NT2/D1 (cell line): ENCODE measurements around the gene KREMEN1.

ENCODE experiments used
- DNase-seq: peaks from one replicate; pipeline ENCODE4 v3.0.0-alpha.2; 2011; ENCODE audit warnings: low read depth, low spot score
- H3K27me3 ChIP-seq: 2 replicates; pipeline ENCODE4 v1.6.0; 2011; ENCODE audit warnings: mild to moderate bottlenecking; ENCODE audit not compliant: insufficient read length, insufficient read depth
- H3K36me3 ChIP-seq: 2 replicates; pipeline ENCODE4 v1.6.1; 2011; ENCODE audit warnings: mild to moderate bottlenecking, low read length, mixed read lengths; ENCODE audit not compliant: insufficient read depth, insufficient read length
- H3K4me1 ChIP-seq: 2 replicates; pipeline ENCODE4 v1.5.1; 2011; ENCODE audit not compliant: insufficient read depth, insufficient read length
- H3K4me3 ChIP-seq: 2 replicates; pipeline ENCODE4 v1.5.1; 2011; ENCODE audit warnings: low read depth; ENCODE audit not compliant: insufficient read length
- H3K9ac ChIP-seq: 2 replicates; pipeline ENCODE4 v1.6.0; 2011; ENCODE audit warnings: low read depth; ENCODE audit not compliant: insufficient read length
- H3K9me3 ChIP-seq: 2 replicates; pipeline ENCODE4 v1.5.1; 2011; ENCODE audit warnings: mild to moderate bottlenecking, low read length; ENCODE audit not compliant: insufficient read depth
- SUZ12 ChIP-seq: IDR thresholded peaks from 2 replicates; pipeline ENCODE4 v1.6.1; 2011; ENCODE audit not compliant: insufficient read length, insufficient read depth; ENCODE audit errors: extremely low read depth
- YY1 ChIP-seq: IDR thresholded peaks from 2 replicates; pipeline ENCODE4 v1.6.1; 2011; ENCODE audit not compliant: insufficient read length, insufficient read depth
- ZNF274 ChIP-seq: IDR thresholded peaks from 2 replicates; pipeline ENCODE4 v1.6.1; 2011; ENCODE audit warnings: mild to moderate bottlenecking, low read depth, low read length

KREMEN1 gene

GRCh38 chr22:29206372-29207242 lies 133.8 kb downstream of the KREMEN1 start:
- H3K9ac ChIP-seq = peak overlapping the region; percentile 74
- peak overlapping the region; percentile 65 for H3K4me3 ChIP-seq
- TF ChIP-seq ZNF274 (no peak), YY1 (no peak), SUZ12 (no peak)
- H3K9me3 ChIP-seq = no peaks in the 10 kb centered on the region
- peaks cover 24% of the 10 kb centered on the region for H3K4me1 ChIP-seq
- no peaks in the 10 kb centered on the region for H3K36me3 ChIP-seq
- peaks cover 3% of the 10 kb centered on the region for H3K27me3 ChIP-seq
- no peak for DNase-seq

DNA sequence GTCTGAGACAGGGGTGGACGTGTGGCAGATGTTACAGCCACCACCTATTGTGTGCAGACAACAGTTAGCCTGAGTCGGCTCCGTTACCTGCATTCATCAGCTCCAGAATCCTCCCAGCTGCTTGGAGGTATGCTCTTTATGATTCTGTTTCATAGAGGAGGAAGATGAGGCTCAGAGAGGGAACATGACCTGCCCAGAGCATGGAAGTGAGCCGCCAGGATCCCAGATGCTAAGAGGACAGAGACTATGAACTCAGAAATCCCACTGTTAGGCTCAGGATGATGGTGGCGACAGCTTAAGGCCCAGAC lies 134.4 kb downstream of the KREMEN1 start:
- TF ChIP-seq ZNF274 (no peak), YY1 (no peak)
- Histone ChIP-seq H3K36me3 (no peaks in the 10 kb centered on the region), H3K4me3 (no peak overlapping the region), H3K9ac (no peak overlapping the region), H3K9me3 (no peaks in the 10 kb centered on the region), H3K27me3 (peaks cover 3% of the 10 kb centered on the region), H3K4me1 (peaks cover 24% of the 10 kb centered on the region)
- no peak for DNase-seq

GRCh38 chr22:29207562-29208501 lies 135.0 kb downstream of the KREMEN1 start:
- no peaks in the 10 kb centered on the region for H3K36me3 ChIP-seq
- H3K9me3 ChIP-seq = no peaks in the 10 kb centered on the region
- peaks cover 24% of the 10 kb centered on the region for H3K4me1 ChIP-seq
- DNase-seq = no peak
- peaks cover 3% of the 10 kb centered on the region for H3K27me3 ChIP-seq
- no peak overlapping the region for H3K9ac ChIP-seq
- H3K4me3 ChIP-seq = no peak overlapping the region
- no peak for TF ChIP-seq YY1
- no peak for TF ChIP-seq ZNF274
- no peak for TF ChIP-seq SUZ12

GRCh38 chr22:29208502-29208862 lies 135.6 kb downstream of the KREMEN1 start:
- Histone ChIP-seq H3K9me3 (no peaks in the 10 kb centered on the region), H3K4me3 (no peak overlapping the region), H3K4me1 (peaks cover 24% of the 10 kb centered on the region), H3K9ac (no peak overlapping the region), H3K27me3 (peaks cover 3% of the 10 kb centered on the region), H3K36me3 (no peaks in the 10 kb centered on the region)
- no peak for DNase-seq
- TF ChIP-seq YY1 = no peak
- TF ChIP-seq ZNF274 = no peak
- TF ChIP-seq SUZ12 = no peak

DNA sequence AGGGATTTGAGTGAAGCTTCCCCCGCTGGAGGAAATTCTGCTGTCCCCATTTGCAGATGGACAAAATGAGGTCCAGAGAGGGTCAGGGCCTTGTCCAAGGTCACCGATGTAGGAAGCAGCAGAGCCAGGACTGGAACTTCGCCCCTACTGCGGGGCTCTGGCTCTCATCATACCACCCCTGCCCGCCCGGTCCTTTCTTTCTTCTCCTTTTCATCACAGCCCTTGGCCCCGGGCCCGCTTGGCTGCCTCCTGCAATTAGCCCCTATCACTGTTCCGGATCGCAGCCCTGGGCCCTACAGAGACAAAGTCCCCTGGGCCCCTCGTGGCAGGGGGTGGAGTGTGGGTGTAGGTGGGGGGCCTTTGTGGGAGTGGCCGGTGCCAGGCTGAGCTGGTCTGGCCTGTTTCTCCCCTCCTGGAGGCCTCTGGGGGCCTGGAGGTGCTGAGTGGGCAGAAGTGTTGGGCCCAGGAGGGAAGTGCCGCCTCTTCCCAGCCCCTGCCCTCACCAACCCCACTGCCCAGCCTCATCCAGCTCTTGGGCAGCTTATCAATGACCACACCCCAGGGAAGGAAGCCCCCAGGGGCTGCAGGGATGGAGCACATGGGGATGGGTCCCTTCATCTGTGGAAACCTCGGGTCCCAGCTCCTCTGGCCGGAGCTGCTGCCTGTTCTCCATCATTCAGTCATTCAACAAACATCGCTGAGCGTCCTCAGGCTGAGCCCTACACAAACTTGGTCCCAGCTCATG lies 136.2 kb downstream of the KREMEN1 start:
- H3K9ac ChIP-seq = no peak overlapping the region
- H3K4me1 ChIP-seq = peaks cover 24% of the 10 kb centered on the region
- no peaks in the 10 kb centered on the region for H3K9me3 ChIP-seq
- H3K27me3 ChIP-seq = peaks cover 3% of the 10 kb centered on the region
- no peak for DNase-seq
- TF ChIP-seq YY1 = no peak
- H3K4me3 ChIP-seq = no peak overlapping the region
- no peaks in the 10 kb centered on the region for H3K36me3 ChIP-seq

GRCh38 chr22:29209624-29209929 lies 136.7 kb downstream of the KREMEN1 start:
- H3K9ac ChIP-seq = no peak overlapping the region
- peak; percentile 27 for DNase-seq
- H3K9me3 ChIP-seq = no peaks in the 10 kb centered on the region
- H3K4me1 ChIP-seq = peaks cover 25% of the 10 kb centered on the region
- H3K36me3 ChIP-seq = no peaks in the 10 kb centered on the region
- H3K4me3 ChIP-seq = no peak overlapping the region
- H3K27me3 ChIP-seq = peaks cover 3% of the 10 kb centered on the region
- TF ChIP-seq ZNF274 (no peak), SUZ12 (no peak), YY1 (no peak)

- peaks cover 26% of the 10 kb centered on the region for H3K4me1 ChIP-seq
- no peak for TF ChIP-seq YY1
- no peak for TF ChIP-seq SUZ12
- TF ChIP-seq ZNF274 = no peak
- peak overlapping the region; percentile 36 for H3K9ac ChIP-seq
- no peaks in the 10 kb centered on the region for H3K9me3 ChIP-seq
- no peak overlapping the region for H3K4me3 ChIP-seq
- no peaks in the 10 kb centered on the region for H3K36me3 ChIP-seq
- H3K27me3 ChIP-seq = peaks cover 2% of the 10 kb centered on the region
- no peak for DNase-seq
Measured at GRCh38 chr22:29211066-29211465, 138.2 kb downstream of the KREMEN1 start.
